Amniotic stem cell (primary cell): ENCODE results near the gene FAM83B.
"Not testable (repeated sequence)": the region's sequence is repeated elsewhere in the genome, so short reads cannot be mapped to it uniquely, and the experiment has no call there.

ENCODE experiments used
- DNase-seq: peaks from one replicate; lab custom pipeline; 2025; lab: John Stamatoyannopoulos, UW

Gene FAM83B

DNA sequence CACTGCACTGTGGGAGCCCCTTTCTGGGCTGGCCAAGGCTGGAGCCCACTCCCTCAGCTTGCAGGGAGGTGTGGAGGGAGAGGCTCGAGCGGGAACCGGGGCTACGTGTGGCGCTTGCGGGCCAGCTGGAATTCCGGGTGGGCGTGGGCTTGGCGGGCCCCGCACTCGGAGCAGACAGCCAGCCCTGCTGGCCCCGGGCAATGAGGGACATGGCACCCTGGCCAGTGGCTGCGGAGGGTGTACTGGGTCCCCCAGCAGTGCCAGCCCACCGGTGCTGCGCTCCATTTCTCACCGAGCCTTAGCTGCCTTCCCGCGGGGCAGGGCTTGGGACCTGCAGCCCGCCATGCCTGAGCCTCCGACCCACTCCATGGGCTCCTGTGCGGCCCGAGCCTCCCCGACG is 132.6 kb downstream of the FAM83B start:
- not testable (repeated sequence) for DNase-seq

DNA sequence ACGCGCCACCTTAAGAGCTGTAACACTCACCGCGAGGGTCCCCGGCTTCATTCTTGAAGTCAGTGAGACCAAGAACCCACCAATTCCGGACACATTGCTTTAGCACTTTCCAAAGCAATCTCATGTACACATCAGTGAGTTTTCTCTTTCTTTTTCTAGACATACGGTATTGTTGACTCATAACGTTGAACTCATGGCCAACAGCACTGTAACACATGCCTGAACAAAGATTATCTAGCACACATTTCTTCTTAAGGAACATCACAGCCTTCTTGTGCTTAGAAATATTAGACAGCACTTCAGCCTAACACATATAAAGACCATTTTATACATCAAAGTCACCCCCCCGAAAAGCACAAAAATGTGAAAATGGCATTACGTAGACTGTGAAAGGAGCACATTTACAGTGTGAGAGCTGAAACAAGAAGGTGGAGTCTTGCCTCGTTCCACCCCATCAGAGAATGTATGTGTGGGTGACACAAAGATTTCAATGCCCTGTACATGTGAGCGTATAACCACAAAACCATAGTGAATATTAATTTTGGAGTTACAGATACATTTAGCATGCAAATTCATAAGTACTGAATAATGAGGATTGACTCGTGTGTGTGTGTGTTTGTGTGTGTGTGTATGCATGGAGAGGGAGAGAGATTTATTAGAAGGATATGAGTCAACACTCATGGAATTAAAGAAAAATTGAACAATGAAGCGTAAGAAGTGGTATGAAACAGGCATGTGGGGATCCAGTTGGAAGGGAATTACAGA is 134.1 kb downstream of the FAM83B start:
- DNase-seq = no peak

DNA sequence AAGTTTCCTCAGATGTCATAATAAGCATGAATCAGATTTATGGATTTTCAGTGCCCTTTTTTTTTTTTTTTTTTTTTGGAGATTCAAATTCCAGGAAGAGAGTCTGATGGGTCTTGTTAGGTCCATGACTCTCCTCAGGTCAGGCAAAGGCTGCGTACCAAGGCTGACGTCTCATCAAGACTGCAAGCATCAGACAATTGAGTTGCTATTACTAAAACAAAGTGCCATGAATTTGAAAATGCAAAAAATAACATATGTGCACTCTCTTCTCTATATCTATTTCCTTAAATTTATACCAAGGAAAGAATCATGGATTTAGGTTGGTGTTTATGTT is 134.7 kb downstream of the FAM83B start:
- DNase-seq = peak; percentile 9

DNA sequence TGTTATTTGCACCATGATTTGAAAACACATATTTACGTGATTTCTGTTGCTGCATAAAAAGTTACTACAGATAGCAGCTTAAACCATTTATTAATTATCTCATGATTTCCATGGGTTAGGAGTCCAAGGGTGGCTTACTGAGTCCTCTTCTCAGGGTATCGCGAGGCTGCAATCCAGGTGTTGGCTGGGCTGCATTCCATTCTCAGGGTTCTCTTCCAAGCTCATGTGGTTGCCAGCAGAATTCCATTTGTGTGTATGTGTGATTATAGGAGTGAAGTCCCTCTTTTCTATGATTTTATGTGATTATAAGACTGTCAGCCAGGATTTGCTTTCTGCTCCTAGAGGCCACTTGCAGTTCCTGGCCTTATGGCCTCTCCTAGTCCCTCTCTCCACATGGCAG is 135.1 kb downstream of the FAM83B start:
- DNase-seq = no peak

DNA sequence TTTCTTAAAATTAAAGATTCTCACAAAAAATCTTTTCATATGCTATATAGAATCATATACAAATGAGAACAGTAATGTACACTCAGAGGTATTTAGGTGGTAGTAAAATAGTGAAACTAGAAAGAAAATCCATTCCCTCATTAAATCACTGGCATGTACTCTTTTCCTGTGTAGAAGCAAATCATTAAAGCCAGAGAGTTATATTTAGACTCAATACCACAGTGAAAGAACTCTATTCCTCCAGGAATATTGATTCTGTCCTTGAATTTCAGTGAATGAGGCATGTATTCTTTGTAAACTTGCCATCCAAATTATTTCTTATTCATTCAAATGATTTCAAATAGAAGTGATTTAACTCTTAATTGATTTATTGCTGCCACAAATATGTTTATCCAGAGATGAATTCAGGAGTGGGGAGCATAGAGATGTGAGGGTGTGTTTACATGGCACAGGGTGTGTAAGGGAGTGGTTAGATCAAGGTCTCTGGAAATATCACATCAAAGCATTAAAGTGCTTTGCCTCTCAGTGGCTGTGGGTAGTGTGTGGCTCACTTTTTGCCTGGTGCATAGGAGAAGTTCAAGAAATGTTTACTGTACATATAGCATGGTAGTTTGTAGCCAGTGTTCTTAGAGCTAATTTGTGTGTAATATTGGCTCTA is 141.2 kb downstream of the FAM83B start:
- no peak for DNase-seq

DNA sequence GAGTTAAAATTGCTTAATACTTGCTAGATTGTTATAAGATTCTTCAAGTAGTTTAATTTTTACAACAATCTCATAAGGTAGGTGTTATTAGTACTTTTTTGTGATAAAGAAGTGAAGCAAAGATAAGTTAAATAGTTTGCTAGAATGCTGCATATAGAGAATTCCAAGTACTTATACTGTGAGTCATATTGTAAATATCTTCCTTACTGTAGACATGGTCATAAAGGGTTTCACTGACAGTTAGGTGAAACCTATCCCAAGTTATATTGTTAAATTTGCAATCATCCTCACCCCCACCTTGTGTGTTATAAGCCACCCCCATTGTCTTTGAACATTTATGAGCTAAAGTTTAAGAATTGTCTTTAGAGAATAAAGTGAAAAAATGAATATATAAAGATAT is 142.0 kb downstream of the FAM83B start:
- no peak for DNase-seq

DNA sequence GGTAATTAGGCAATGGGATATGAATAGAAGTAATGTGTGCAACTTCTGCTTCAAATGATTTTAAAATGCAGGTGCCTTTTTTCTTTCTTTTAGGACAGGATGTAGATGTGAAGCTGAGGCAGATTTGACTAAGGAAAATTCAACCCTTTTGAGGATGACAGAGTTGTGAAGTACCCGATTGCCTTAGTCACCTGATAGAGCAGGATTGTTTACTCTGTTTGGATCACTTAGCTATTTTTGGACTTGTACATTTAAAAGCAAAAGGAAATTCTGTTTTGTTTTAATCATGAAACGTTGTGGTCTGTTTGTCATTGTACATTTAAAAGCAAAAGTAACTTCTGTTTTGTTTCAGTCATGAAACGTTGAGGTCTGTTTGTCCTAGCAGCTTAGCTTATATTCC is 143.4 kb downstream of the FAM83B start:
- no peak for DNase-seq
